Ramos (cell line): ENCODE results near the gene EYS.

Experiments used
- in situ Hi-C: fragments of 300-500 bp; cut with MboI; formaldehyde crosslinking; loops from one replicate; pipeline ENCODE4 v1.14.3; 2022; ENCODE audit warnings: low sequenced_read_pairs; ENCODE audit not compliant: unreplicated experiment

Gene EYS

GRCh38 chr6:64128301-64129024 lies 1578.6 kb downstream of the EYS start:
- in situ Hi-C loops: no loop called here

- in situ Hi-C loops: no loop called here
These were observed 1583.0 kb downstream of the EYS start for GRCh38 chr6:64123761-64124633.

GRCh38 chr6:64122712-64123375 lies 1584.2 kb downstream of the EYS start:
- in situ Hi-C loops: no loop called here

GRCh38 chr6:64121011-64121565 lies 1585.9 kb downstream of the EYS start:
- in situ Hi-C loops: no loop called here

- in situ Hi-C loops: no loop called here
These were observed 1593.3 kb downstream of the EYS start for GRCh38 chr6:64113704-64114103.

GRCh38 chr6:64104051-64104450 lies 1603.0 kb downstream of the EYS start:
- in situ Hi-C loops: no loop called here

GRCh38 chr6:64103480-64103879 lies 1603.5 kb downstream of the EYS start:
- in situ Hi-C loops: no loop called here

- in situ Hi-C loops: no loop called here
These were observed 1606.2 kb downstream of the EYS start for GRCh38 chr6:64100702-64101303.

GRCh38 chr6:64090352-64090751 lies 1616.7 kb downstream of the EYS start:
- in situ Hi-C loops: no loop called here

GRCh38 chr6:64085126-64085525 lies 1621.9 kb downstream of the EYS start:
- in situ Hi-C loops: no loop called here

GRCh38 chr6:64084185-64084663 lies 1622.8 kb downstream of the EYS start:
- in situ Hi-C loops: no loop called here

- in situ Hi-C loops: no loop called here
These were observed 1623.8 kb downstream of the EYS start for GRCh38 chr6:64083261-64083660.

GRCh38 chr6:64081453-64081852 lies 1625.6 kb downstream of the EYS start:
- in situ Hi-C loops: no loop called here

- in situ Hi-C loops: no loop called here
These were observed 1632.0 kb downstream of the EYS start for GRCh38 chr6:64074981-64075380.

GRCh38 chr6:64072686-64073085 lies 1634.3 kb downstream of the EYS start:
- in situ Hi-C loops: no loop called here

- in situ Hi-C loops: no loop called here
These were observed 1642.1 kb downstream of the EYS start for GRCh38 chr6:64064919-64065318.

- in situ Hi-C loops: no loop called here
These were observed 1643.9 kb downstream of the EYS start for GRCh38 chr6:64062960-64063683.

- in situ Hi-C loops: no loop called here
These were observed 1652.2 kb downstream of the EYS start for GRCh38 chr6:64054861-64055260.

- in situ Hi-C loops: no loop called here
These were observed 1656.4 kb downstream of the EYS start for GRCh38 chr6:64050590-64050989.

- in situ Hi-C loops: no loop called here
These were observed 1657.3 kb downstream of the EYS start for GRCh38 chr6:64049736-64050135.
